Hematopoietic multipotent progenitor cell (in vitro differentiated cells): ENCODE measurements around the gene CCDC192. TPM values are rescaled to one million over a fixed set of nuclear protein-coding genes. Genes with fewer than 3 reads are reported as not detected.
"Not testable (repeated sequence)": the region's sequence is repeated elsewhere in the genome, so short reads cannot be mapped to it uniquely, and the experiment has no call there.

Source experiments
- DNase-seq, 3 donors: peaks; one replicate each; pipeline ENCODE4 v3.0.0-alpha.2; 2011 to 2015; ENCODE audit warnings: low read depth in 2 of 3, low spot score in 2 of 3
- total RNA-seq: library from RNA; depleted of rRNA; stranded (reverse); fragments of >200 nt; gene quantifications from one replicate; pipeline ENCODE4 v1.2.3, GENCODE V29; 2012

The CCDC192 gene, protein sequence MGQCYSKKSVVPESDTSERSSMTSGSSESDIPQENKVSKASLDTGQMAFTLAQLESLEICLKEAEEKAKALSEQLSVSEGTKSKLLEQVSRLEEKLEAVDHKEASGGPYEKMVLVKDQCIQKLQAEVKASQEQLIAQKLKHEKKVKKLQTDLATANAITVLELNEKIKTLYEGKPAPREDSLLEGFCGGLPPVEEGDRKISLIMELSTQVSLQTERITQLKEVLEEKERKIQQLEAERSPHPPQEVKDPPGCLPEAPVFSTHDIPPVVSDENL
- total RNA-seq: not detected

DNA sequence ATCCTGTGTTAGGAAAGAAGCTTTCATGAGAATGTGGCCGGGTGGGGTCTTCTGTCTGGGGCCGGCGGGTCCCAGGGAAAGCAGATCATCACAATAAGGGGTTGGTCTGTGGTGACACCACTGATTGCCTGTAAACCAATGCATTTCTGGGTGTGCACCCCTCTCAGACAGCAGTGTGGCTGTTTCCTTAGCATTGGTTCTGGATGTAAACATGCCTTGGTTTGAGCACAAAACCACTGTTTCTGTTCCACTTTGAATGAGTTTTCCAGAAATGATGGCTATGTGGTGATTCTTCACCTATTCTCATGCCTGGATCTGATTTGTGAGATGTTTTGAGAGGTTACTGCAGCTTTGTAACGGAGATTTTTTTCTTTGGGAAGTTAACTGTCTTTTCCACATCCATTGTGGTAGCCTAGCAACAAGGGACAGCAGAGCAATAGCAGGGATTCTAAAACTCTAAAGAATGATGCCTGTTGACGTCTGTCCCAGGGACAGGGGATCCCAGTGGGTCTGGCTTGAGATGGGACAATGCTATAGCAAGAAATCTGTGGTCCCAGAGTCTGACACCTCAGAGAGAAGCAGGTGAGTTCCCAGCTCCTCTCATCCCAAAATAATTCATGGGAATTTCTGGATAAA is at the start of gene CCDC192:
Gene CCDC192, plus strand, starts transcription at position 466 of the 636 bp plus-strand sequence. Its CDS starts 55 bp downstream, at position 521.
- no peak for DNase-seq

DNA sequence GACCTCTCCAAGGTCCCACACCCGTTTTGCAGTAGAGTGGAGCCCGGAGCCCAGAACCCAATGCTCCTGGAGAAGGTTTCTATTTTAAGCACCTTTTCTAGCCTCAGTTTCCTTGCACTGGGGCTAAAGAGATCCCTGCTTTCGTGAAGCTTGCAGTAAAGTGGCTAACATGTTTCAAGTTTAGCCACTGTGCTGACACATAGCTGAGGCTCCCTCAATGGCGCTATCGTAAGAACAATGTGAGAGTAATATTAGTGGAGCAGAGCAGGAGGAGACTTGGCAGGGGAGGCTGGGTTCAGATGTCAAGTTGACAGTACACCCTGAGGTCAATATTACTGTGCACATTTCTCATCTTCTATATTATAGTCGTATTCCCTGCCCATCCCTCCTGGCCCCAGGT is 46.4 kb upstream of the CCDC192 start:
- DNase-seq: no peak

DNA sequence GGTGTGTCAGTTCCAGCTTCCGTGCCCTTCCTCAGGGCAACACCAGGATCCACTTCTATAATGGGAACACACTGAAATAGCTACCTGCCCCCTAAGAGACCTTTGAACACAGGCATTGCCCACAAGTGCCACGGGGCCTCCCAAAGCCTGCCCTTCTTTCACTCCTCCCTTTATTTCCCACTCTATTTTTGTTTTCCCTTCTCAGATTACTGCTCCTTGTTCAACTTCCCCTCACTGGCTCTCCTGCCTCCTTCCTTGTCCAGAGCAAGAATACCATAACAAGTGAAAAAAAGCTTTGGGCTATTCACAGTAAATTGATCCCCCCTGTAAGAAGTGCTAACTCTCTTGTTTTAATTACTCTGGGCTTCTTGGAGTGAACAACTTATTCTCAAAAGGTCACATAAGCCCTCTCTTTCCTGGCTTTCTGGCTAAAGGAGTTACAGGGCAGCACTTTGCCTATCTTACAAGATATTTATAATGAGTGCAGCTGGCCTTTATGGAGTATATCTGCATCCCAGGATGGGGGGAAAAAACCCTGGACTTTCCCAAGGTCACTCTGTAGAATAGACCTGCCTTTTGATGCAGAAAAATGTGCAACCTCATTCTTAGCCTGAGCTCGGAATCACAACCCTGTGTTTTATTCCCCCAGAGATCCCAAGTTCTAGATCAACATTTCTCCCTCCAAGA is 43.0 kb upstream of the CCDC192 start:
- DNase-seq: no peak

DNA sequence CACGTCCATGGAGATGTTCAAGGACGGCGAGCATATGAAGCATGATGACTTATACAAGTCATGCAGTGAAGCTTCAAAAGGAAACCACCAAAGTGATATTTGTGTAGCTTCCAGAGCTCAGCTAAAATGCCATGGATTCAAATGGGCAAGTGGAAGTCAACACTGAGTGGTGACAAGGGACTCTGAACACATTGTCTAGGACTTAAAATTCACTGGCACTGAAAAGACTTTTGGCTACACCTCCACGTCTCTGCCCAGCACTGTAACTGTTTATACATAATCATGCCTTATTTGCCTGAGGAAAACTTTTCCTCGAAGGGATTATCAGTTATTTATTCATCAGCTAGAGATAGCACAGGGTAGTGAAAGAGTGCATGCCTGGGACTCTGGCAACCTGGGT is 39.1 kb upstream of the CCDC192 start:
- no peak for DNase-seq

DNA sequence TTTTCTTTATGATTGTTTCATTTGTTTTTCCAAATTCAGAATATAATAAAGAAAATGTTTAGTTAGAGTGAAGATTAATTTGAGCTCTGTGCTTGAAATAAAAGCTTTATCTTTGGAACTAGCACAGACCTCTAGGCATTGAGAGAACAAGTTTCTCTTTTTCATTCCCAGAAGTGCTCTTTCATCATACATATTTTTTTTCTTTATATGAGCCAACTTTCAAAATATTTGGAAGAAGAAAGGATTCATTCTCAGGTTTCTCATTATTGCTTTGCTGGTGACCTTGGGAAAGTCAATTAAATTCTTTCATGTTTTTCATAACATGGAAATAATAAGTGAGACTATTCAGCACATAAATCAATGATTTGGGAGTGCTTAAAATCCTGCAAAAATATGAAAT is 37.5 kb upstream of the CCDC192 start:
- DNase-seq: no peak

DNA sequence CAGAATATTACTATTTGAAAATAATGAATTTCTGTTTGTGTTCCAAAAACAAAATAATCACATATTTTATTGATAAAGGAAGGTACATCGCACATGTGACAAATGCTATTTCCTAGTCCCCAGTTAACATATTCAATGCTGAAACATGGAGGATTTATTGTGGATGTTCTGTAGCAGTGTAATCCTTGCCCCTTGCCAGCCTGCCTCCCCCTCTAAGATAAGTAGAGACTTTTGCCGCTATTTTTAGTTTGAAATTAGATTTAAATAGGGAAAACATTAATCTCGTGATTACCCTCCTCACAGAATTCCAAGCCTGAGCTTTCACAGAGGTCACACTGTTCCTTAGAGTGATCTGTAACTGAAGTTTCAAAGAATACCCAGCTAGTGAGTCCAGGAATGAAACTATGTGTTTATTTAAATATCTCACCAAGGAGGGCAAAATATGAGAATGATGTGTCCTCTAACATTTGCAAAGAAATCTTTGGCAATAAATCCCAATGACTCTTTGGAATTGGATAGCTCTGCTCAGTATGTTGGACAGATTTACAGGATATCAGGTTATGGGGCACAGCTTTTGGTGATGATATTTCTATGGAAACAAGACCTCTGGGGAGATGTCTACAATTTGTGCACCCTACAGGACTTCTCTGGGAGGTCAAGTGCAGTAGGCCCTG is 37.0 kb upstream of the CCDC192 start:
- no peak for DNase-seq

DNA sequence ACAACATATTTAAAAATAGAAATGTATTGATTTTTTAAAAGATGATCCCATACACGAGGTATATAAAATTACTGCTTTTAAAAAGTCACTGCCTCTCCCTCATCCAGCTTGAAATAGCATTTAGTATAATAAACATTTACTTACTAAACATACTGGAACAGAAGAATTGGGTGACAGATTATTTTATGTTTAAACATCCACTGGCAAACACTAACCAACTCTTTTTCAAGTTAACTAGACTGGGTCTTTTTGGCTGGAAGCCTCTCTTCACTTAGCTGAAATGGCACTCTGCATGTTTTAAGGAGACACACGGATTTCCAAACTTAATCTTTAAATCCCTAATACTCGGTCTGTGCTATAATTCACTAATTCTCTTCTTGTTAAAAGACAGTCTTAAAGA is 35.3 kb upstream of the CCDC192 start:
- DNase-seq: no peak

DNA sequence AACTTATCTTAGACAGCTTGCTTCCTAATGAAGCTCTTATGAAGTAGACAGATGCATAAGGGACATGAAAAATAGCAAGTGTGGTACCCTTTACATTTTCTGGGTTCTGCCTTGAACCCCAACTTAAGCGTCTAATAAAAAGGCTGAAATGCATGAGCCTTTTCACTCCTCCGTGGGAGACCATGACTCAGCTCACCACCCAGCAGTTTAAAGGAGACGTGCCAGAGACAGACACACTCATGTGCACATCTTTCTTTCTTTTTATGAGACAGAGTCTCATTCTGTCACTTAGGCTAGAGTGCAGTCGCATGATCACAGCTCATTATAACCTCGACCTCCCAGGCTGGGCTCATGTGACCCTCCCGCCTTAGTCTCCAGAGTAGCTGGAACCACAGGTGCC is 32.0 kb upstream of the CCDC192 start:
- no peak for DNase-seq

DNA sequence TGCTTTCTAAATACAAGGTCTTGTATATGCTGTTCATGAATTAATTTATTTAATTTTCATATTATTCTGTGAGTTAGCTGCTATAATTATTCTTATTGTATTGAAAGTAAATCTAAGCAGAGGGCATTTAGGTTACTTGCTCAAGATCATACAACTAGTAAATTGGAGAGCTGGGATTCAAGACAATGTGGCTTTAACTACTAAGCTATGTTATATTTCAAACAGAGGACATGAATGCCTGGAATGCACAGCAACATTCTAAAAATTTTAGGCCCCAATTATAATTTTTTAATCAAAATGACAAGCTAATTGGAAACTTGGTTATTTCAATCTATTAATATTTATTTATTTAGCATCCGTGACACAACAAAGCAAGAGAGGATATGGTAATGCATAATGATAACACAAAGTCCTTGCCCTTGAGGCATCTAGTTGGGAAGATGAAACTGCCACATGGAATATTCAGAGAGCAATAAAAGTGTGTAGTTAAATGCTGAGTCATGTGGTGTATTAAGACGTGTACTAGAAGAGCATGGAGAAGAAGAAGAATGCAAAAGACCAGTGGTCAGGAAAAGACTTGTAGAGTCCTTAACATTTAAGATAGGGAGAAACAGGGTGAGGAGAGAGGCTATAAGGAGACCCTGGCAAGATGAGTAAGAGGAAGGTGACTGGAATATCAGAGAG is 29.9 kb upstream of the CCDC192 start:
- no peak for DNase-seq

DNA sequence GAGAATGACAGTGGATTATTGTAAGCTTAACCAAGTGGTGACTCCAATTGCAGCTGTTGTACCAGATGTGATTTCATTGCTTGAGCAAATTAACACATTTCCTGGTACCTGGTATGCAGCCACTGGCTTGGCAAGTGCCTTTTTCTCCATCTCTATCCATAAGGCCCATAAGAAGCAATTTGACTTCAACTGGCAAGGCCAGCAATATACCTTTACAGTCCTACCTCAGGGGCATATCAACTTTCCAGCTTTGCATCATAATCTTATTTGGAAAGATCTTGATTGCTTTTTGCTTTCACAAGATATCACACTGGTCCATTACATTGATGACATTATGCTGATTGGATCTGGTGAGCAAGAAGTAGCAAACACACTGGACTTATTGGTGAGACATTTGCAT is 26.2 kb upstream of the CCDC192 start:
- DNase-seq: not testable (repeated sequence)

DNA sequence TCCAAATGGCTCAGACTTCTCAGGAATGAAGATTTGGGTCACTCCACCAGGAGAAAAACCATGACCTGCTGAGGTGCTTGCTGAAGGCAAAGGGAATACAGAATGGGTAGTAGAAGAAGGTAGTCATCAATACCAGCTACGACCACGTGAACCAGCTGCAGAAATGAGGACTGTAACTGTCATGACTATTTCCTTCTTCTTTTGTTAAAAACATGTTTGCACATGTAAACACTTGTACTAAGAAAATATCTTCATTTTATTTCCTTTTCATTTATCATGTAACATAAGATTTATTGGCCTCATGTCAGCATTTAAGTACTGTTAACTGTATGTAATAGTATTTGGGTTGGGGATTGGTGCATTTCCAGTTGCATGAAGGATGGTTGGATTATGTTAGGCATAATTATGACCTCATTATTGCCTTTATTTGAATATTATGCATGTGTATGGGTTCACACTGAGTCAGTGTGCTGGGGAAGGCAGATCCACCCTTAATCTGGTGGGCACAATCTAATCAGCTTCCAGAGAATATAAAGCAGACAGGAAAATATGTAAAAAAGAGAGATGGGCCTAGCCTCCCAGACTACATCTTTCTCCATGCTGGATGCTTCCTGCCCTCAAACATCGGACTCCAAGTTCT is 23.4 kb upstream of the CCDC192 start:
- not testable (repeated sequence) for DNase-seq

DNA sequence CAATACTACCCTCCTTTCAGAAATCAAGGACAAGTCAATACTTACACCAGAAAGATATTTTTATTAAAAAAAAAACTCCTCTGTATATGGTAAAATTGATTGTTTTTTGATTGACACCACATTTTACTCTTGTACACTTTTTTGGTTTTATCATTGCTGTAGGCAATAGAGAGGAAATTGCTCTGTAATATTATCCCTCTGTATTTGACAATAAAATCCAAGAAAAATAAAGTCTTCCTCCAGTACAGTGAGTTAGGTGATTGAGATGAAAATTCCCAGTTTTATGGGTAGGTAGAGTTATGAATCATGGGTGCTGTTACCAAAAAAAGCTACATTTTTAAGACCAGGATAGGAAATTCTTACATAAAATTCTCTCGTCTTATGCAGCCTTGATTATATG is 22.6 kb upstream of the CCDC192 start:
- DNase-seq: no peak

DNA sequence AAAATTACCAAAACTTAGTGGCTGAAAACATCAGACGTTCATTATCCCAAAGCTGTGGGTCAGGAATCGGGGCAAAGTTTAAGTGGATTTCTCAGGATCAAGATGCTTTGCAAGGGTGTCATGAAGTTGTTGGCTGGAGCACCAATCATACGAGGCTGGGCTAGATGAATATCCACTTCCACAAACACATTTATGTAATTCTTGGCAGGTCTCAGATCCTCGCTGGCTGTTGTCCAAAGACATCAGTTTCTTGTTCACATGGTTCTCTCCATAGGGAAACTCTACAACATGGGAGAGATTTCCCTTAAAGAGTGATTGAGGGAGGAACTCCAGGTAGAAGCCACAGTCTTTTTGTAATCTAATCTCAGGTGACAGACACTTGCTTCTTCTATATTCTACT is 20.2 kb upstream of the CCDC192 start:
- no peak for DNase-seq

DNA sequence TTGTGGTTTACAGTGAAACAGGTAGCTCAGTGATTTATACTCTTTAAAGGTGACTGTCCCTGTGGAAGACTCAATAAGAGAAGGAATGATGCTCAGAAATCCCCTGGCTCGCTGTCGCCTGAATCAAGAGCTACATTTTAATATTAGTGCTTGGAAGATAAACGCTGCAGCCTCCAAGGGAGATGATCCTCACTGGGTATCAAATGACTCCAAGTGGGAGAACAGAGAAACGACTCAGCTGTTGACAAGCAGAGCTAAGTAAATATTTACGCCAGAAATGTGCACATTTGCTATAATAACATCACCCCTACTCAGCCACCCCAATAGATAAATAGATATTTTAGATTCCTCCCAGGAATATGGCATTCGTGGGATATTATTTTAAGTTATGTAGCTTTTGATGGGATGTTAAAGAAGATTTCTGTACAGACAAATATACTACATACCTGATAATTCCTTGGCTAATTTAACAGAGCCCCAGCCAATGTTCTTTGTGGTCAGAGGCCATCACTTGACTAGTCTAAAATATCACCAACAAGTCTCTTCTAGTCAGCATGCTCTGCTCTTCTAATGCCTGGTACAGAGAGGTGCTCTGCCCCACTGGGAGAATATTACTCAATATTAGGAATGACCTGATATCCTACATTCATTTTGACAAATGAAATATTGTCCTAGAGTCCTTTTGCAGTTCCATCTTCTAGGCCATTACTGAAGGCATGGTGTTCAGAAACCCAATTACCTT is 18.3 kb upstream of the CCDC192 start:
- no peak for DNase-seq

DNA sequence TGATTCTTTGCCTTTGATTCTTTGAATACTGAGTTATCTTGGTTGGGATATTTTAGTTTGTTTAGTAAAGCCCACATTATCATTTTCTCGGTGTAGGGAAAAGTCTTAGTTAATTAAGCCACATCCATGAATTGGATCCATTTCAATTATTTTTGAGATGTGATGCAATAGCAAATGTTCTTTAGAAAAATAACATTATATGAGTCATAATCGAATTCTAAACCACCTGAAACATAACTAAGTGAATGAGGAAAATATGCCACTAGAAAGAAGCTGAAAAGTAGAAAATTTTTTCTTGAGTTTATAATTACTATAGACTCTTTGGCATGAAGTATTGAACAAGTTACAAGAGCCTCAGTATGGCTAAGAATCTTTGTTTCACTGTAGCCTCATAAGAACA is 17.5 kb upstream of the CCDC192 start:
- no peak for DNase-seq

DNA sequence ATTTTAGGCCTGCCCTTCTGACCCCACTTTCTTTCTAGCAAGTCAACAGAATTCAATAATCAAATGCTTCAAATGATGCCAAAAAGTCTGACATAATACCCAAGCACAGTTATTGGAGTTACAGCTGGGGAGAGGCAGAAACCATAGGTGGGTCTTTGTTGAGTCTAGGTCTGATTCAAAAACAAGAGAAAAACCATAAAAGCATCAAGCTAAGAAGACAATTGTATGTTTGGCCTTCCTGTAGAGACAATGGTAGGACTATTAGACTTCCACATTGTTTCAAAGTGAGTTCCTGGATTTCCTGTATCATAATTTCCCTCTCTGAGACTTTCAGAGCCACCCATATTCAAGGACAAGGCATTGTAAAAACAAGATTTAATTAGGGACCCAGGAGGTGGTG is 16.8 kb upstream of the CCDC192 start:
- no peak for DNase-seq

DNA sequence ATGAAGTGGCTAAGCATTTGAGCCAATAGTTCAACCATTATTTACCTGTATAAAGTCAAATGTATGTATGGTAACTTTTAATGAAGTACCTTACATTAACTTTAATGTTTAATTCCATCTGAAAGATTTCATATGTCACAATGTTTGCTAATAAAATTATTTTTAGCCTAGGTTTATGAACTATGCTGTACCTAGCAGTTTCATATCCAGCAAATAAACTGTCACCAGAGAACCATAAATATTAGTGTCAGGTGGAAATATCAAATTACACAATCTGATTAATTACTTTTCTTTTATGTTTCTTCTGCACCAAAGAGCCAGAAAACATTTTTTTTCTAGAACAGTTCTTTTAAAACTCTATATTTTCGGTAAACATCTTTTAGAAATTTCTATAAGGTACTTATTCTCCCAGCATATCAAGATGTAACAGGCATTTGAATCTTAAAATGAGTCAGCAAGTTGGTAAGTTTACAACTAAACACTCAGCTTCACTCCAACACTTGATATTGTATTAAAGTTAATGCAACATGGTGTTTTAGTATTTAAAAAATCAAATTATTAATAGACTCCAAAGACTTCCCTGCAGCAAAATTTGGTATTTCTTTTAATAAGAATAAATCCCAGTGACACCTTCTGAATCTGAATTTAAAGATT is 8.5 kb upstream of the CCDC192 start:
- no peak for DNase-seq

DNA sequence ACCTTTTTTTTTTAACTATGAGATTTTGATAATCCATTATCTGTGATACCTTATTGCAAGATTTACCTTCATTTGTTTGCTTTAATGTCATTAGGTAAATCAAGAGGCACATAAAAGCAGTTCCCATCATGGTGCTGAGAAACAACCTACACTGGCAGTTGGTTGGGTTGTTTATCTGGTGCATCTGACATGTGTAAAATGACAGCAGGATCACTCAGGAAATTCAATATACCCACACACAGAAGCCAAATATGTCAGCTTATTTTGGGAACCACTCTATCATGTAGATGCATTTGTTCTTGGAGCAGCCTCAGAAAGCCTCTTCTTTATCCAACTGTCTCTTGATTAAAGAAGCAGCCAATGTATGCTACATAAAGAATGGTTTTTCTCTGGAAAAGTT is 7.8 kb upstream of the CCDC192 start:
- DNase-seq: no peak

DNA sequence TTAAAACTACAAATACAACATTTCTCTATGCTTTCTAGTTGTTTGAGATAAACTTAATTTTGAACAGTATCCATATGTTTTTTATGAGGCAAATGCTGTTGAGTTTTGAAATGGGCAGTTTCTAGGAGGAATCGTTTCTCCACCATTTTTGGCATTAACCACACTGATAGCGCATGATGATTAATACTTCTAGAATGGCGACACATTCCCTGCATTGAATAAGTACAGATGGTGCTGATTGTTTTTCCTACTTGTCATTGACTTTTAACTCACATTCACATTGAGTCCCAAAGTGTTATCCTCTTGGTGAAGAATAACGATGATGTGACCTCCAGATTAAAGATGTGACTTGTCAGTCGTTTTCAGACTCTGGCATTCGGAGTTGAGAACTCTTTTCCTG is 6.5 kb upstream of the CCDC192 start:
- DNase-seq: no peak
